BJ (cell line): ENCODE measurements around the gene IZUMO1R. TPM values are rescaled to one million over a fixed set of nuclear protein-coding genes. Genes with fewer than 3 reads are reported as not detected.

Experiments used
- polyA plus RNA-seq: library from polyadenylated mRNA; depleted of rRNA; stranded (reverse); fragments of >200 nt; gene quantifications from 2 replicates; pipeline ENCODE4 v1.2.3, GENCODE V29; 2011; rRNA removed

Gene IZUMO1R
- polyA plus RNA-seq, 1 experiment = not detected

Other genes with a start within 250 kb of the IZUMO1R start
- gene PANX1, start 175.7 kb upstream of the IZUMO1R start, polyA plus RNA-seq = 30.1 and 32.3 TPM in 2 replicates
- gene GPR83, start 96.8 kb downstream of the IZUMO1R start, polyA plus RNA-seq = 0.04 TPM in 1 of 2 replicates, not detected in the other
- 2.6 and 7.8 TPM in 2 replicates for gene MRE11, start 189.3 kb downstream of the IZUMO1R start, polyA plus RNA-seq
- 8.1 and 13.2 TPM in 2 replicates for gene ANKRD49, start 189.4 kb downstream of the IZUMO1R start, polyA plus RNA-seq
- not detected in 2 replicates for gene C11orf97, start 207.9 kb downstream of the IZUMO1R start, polyA plus RNA-seq
- gene FUT4, start 239.3 kb downstream of the IZUMO1R start, polyA plus RNA-seq = 1.9 and 2.3 TPM in 2 replicates